Measurements from ENCODE around the gene AQP7. TPM values are rescaled to one million over a fixed set of nuclear protein-coding genes. Genes with fewer than 3 reads are reported as not detected.

Gene AQP7
- total RNA-seq, 1 experiment from 2014 or later: not detected

DNA sequence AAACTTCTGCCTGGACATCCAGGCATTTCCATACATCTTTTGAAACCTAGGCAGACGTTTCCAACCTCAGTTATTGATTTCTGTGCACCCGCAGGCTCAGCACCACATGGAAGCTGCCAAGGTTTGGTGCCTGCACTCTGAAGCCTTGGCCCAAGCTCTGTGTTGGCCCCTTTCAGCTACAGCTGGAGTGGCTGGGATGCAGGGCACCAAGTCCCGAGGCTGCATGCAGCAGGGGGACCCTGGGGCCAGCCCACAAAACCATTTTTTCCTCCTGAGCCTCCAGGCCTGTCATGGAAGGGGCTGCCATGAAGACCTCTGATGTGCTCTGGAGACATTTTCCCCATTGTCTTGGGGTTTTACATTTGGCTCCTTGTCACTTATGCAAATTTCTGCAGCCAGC, 62.2 kb downstream of the AQP7 start:
- Mint-ChIP-seq H3K36me3 (ENCODE audit: insufficient read depth, unreplicated experiment) (peaks cover 84% of the 10 kb centered on the region), H3K9me3 (ENCODE audit: unreplicated experiment) (peaks cover 7% of the 10 kb centered on the region), H3K4me1 (ENCODE audit: insufficient read depth, unreplicated experiment) (no peaks in the 10 kb centered on the region), H3K4me3 (ENCODE audit: unreplicated experiment) (no peak overlapping the region), H3K27me3 (ENCODE audit: insufficient read depth, unreplicated experiment) (no peaks in the 10 kb centered on the region), H3K27ac (ENCODE audit: low read depth, unreplicated experiment) (no peak overlapping the region)
- no peak for DNase-seq (ENCODE audit: unreplicated experiment)
- POLR2A ChIA-PET: no interaction called here
- BruUV-seq (replicated peaks): no TSS peak
- CTCF ChIA-PET: interaction anchor here (1.8 kb wide), 1 partner anchor 35 kb away, joined by 4 read pairs; no protein-coding TSS in a partner anchor
- intact Hi-C loops (cut with micrococcal nuclease): no loop called here
- TF ChIP-seq, protein P1, sequence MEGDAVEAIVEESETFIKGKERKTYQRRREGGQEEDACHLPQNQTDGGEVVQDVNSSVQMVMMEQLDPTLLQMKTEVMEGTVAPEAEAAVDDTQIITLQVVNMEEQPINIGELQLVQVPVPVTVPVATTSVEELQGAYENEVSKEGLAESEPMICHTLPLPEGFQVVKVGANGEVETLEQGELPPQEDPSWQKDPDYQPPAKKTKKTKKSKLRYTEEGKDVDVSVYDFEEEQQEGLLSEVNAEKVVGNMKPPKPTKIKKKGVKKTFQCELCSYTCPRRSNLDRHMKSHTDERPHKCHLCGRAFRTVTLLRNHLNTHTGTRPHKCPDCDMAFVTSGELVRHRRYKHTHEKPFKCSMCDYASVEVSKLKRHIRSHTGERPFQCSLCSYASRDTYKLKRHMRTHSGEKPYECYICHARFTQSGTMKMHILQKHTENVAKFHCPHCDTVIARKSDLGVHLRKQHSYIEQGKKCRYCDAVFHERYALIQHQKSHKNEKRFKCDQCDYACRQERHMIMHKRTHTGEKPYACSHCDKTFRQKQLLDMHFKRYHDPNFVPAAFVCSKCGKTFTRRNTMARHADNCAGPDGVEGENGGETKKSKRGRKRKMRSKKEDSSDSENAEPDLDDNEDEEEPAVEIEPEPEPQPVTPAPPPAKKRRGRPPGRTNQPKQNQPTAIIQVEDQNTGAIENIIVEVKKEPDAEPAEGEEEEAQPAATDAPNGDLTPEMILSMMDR (IDR thresholded peaks at IDR 0.05; ENCODE audit: unreplicated experiment): no peak

Other genes with a start within 250 kb of the AQP7 start
- 155 and 184 TPM in 2 replicates for gene B4GALT1, start 235.2 kb downstream of the AQP7 start, total RNA-seq (2022)
- gene SPINK4, start 162.4 kb downstream of the AQP7 start, total RNA-seq (2022): not detected in 2 replicates
- gene BAG1, start 137.9 kb downstream of the AQP7 start, total RNA-seq (2022): 75.7 and 91.8 TPM in 2 replicates
- gene CHMP5, start 137.5 kb downstream of the AQP7 start, total RNA-seq (2022): 67.6 and 85.1 TPM in 2 replicates
- 66.7 and 78.5 TPM in 2 replicates for gene NFX1, start 112.1 kb downstream of the AQP7 start, total RNA-seq (2022)
- gene AQP3, start 45.0 kb upstream of the AQP7 start, total RNA-seq (2022): 0.83 and 0.89 TPM in 2 replicates
- 37.2 and 48.6 TPM in 2 replicates for gene NOL6, start 71.4 kb upstream of the AQP7 start, total RNA-seq (2022)
- 12.5 and 13.0 TPM in 2 replicates for gene ANKRD18B, start 121.7 kb upstream of the AQP7 start, total RNA-seq (2022)

Data from MCF 10A (cell line).